ENCODE data around the gene GADL1. TPM values are rescaled to one million over a fixed set of nuclear protein-coding genes. Genes with fewer than 3 reads are reported as not detected.

Gene GADL1
- polyA plus RNA-seq, 4 donors: 0.09 TPM; not detected in 3

DNA sequence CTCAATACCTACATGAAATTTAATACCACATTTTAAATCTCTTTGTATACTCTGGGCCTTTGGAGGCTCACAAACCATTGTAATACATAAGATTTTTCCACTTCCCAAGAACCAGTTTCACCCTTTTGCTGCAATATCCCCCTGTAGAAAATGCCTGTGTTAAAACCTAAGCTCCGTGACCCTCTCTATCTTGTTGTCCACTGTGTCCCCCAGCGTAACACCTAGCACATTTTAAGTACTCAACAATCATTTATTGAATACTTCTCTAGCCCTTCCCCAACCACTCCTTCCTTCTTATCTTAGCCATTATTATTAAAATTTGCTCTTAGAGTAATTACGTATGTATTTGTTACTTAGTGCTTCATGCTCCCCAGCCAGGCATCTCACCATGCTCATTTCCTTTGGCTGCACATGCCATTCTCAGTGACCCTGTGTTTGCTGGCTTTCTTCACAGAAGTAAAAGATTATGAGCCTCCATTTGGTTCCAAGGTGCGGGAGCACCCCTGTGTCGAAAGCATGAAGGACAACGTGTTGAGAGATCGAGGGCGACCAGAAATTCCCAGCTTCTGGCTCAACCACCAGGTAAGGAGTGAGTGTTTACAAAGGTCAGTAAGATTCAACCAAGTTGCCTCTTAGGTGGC, 206.4 kb downstream of the GADL1 start:
- H3K9me3 ChIP-seq (ENCODE audit: control insufficient read depth in 2 of 2, insufficient read depth in 1 of 2, low read depth in 1 of 2, low read length in 1 of 2): no peaks in the 10 kb centered on the region
- no peak for FAIRE-seq
- DNase-seq: no peak
- peak overlapping the region; percentile 65 to 84 (median 76) for H3K27ac ChIP-seq (ENCODE audit: low read depth in 1 of 3, low read length in 2 of 3)
- WGBS, 3 donors: 77 to 91% (median 82%) methylated on average over 8 of the region's 8 CpGs
- peaks cover 6 to 23% (median 10%) of the 10 kb centered on the region in 3 donors for H3K4me1 ChIP-seq (ENCODE audit: control insufficient read depth in 3 of 3, insufficient read depth in 2 of 3, low read depth in 1 of 3, low read length in 2 of 3)
- H3K36me3 ChIP-seq (ENCODE audit: control insufficient read depth in 3 of 3, insufficient read depth in 2 of 3, low read depth in 1 of 3, low read length in 3 of 3): peaks cover 0 to 19% (median 6%) of the 10 kb centered on the region in 3 donors
- no peak overlapping the region for H3K4me3 ChIP-seq (ENCODE audit: low read depth in 1 of 3, low read length in 3 of 3)
- H3K27me3 ChIP-seq (ENCODE audit: control insufficient read depth in 3 of 3, insufficient read depth in 3 of 3, low read length in 3 of 3): no peaks in the 10 kb centered on the region

DNA sequence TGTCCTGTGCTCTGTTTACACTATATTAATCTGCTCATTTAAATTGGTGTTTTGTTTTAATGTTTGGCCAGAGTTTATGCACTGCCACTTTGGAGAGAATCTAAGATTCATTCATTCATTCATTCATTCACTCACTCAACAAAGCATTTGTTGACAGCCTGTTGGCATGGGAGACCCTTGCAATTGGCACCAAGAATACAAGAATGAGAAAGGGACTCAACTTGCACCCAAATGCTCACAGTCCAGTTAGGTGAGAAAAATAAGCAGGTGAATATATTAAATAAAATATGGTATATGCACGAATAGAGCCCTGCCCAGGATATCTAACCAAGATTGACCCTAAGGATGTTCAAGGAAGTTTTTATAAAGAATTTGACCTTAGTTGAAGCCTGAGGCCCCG, 207.7 kb downstream of the GADL1 start:
- Histone ChIP-seq H3K4me3 (ENCODE audit: low read depth in 1 of 3, low read length in 3 of 3) (no peak overlapping the region), H3K4me1 (ENCODE audit: control insufficient read depth in 3 of 3, insufficient read depth in 2 of 3, low read depth in 1 of 3, low read length in 2 of 3) (peaks cover 6 to 26% (median 10%) of the 10 kb centered on the region in 3 donors), H3K36me3 (ENCODE audit: control insufficient read depth in 3 of 3, insufficient read depth in 2 of 3, low read depth in 1 of 3, low read length in 3 of 3) (peaks cover 0 to 22% (median 2%) of the 10 kb centered on the region in 3 donors), H3K27me3 (ENCODE audit: control insufficient read depth in 3 of 3, insufficient read depth in 3 of 3, low read length in 3 of 3) (no peaks in the 10 kb centered on the region), H3K27ac (ENCODE audit: low read depth in 1 of 3, low read length in 2 of 3) (no peak overlapping the region), H3K9me3 (ENCODE audit: control insufficient read depth in 2 of 2, insufficient read depth in 1 of 2, low read depth in 1 of 2, low read length in 1 of 2) (no peaks in the 10 kb centered on the region)
- 46 to 68% (median 64%) methylated on average over 2 of the region's 2 CpGs for WGBS, 3 donors
- DNase-seq (no peak), FAIRE-seq (no peak)

DNA sequence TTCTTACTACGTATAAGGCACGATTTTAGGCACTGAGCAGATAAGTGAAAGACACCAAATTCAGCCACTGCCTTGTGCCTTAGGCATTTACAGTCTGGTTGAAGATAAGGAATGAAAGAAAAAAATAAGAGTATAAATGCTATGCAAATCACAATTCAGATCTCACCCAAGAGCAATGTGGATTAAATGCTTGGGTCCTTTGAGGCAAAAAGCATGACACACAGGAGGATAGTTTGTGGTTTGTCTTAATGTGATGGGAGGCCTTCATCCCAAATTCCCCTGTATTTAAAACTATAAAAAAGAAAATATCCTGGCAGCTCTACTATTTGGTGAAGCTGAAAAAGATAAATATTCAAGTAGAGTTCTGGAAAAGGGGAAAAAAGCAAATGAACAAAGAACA, 208.3 kb downstream of the GADL1 start:
- Histone ChIP-seq H3K27ac (ENCODE audit: low read depth in 1 of 3, low read length in 2 of 3) (no peak overlapping the region), H3K9me3 (ENCODE audit: control insufficient read depth in 2 of 2, insufficient read depth in 1 of 2, low read depth in 1 of 2, low read length in 1 of 2) (no peaks in the 10 kb centered on the region), H3K4me3 (ENCODE audit: low read depth in 1 of 3, low read length in 3 of 3) (no peak overlapping the region), H3K36me3 (ENCODE audit: control insufficient read depth in 3 of 3, insufficient read depth in 2 of 3, low read depth in 1 of 3, low read length in 3 of 3) (peaks cover 0 to 21% (median 2%) of the 10 kb centered on the region in 3 donors), H3K4me1 (ENCODE audit: control insufficient read depth in 3 of 3, insufficient read depth in 2 of 3, low read depth in 1 of 3, low read length in 2 of 3) (peaks cover 6 to 26% (median 10%) of the 10 kb centered on the region in 3 donors), H3K27me3 (ENCODE audit: control insufficient read depth in 3 of 3, insufficient read depth in 3 of 3, low read length in 3 of 3) (no peaks in the 10 kb centered on the region)
- DNase-seq (no peak), FAIRE-seq (no peak)
- WGBS, 3 donors: 93 to 98% (median 97%) methylated on average over 2 of the region's 2 CpGs

DNA sequence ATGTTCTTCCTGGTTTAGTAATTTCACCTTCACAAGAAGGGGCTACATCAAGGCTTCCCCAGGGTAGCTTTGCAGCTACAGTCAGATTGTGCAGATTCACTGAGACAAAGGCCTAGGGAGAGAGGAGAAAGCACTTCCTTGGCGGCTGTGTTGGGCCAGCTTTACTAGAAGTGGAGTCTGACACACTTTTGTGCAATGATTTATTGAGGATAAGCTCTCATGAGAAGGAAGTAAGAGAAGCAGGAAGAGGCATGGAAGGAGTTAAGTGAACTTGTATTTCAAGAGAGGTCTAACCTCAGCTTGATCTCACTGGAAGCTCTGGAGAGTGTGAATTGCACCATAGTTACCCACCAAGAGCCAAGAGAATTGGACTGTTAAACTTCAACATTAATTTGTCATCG, 209.2 kb downstream of the GADL1 start:
- peaks cover 0 to 20% (median 2%) of the 10 kb centered on the region in 3 donors for H3K36me3 ChIP-seq (ENCODE audit: control insufficient read depth in 3 of 3, insufficient read depth in 2 of 3, low read depth in 1 of 3, low read length in 3 of 3)
- H3K4me3 ChIP-seq (ENCODE audit: low read depth in 1 of 3, low read length in 3 of 3): no peak overlapping the region
- H3K27me3 ChIP-seq (ENCODE audit: control insufficient read depth in 3 of 3, insufficient read depth in 3 of 3, low read length in 3 of 3): no peaks in the 10 kb centered on the region
- no peak for FAIRE-seq
- no peaks in the 10 kb centered on the region for H3K9me3 ChIP-seq (ENCODE audit: control insufficient read depth in 2 of 2, insufficient read depth in 1 of 2, low read depth in 1 of 2, low read length in 1 of 2)
- 87 to 95% (median 93%) methylated on average over 2 of the region's 2 CpGs for WGBS, 3 donors
- H3K27ac ChIP-seq (ENCODE audit: low read depth in 1 of 3, low read length in 2 of 3): peak overlapping the region in 1 of 3 donors; percentile 5
- no peak for DNase-seq
- peaks cover 6 to 26% (median 10%) of the 10 kb centered on the region in 3 donors for H3K4me1 ChIP-seq (ENCODE audit: control insufficient read depth in 3 of 3, insufficient read depth in 2 of 3, low read depth in 1 of 3, low read length in 2 of 3)

DNA sequence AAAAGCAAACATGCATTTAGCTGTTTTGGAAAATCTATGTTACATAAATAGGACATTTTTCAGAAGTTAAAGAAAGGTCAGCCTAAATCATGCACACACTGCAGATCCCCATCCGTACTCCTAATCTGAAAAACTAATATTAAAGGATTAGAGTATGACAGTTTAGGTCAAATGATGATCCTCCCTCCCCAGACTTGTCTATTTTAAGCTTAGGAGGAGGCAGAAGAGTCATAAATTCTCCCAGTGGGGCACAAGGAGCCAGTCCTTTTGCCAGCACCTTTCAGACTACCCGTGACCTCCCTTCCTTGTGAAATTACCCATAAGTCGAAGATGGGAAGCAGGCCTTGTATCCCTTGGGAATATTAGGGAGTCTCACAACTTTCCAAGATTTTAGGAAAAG, 210.1 kb downstream of the GADL1 start:
- H3K27ac ChIP-seq (ENCODE audit: low read depth in 1 of 3, low read length in 2 of 3): no peak overlapping the region
- no peaks in the 10 kb centered on the region for H3K9me3 ChIP-seq (ENCODE audit: control insufficient read depth in 2 of 2, insufficient read depth in 1 of 2, low read depth in 1 of 2, low read length in 1 of 2)
- no peak for FAIRE-seq
- peaks cover 6 to 19% (median 10%) of the 10 kb centered on the region in 3 donors for H3K4me1 ChIP-seq (ENCODE audit: control insufficient read depth in 3 of 3, insufficient read depth in 2 of 3, low read depth in 1 of 3, low read length in 2 of 3)
- peaks cover 0 to 24% (median 7%) of the 10 kb centered on the region in 3 donors for H3K36me3 ChIP-seq (ENCODE audit: control insufficient read depth in 3 of 3, insufficient read depth in 2 of 3, low read depth in 1 of 3, low read length in 3 of 3)
- WGBS, 3 donors: 83 to 95% (median 94%) methylated on average over 3 of the region's 3 CpGs
- no peak overlapping the region for H3K4me3 ChIP-seq (ENCODE audit: low read depth in 1 of 3, low read length in 3 of 3)
- DNase-seq: no peak
- H3K27me3 ChIP-seq (ENCODE audit: control insufficient read depth in 3 of 3, insufficient read depth in 3 of 3, low read length in 3 of 3): no peaks in the 10 kb centered on the region

DNA sequence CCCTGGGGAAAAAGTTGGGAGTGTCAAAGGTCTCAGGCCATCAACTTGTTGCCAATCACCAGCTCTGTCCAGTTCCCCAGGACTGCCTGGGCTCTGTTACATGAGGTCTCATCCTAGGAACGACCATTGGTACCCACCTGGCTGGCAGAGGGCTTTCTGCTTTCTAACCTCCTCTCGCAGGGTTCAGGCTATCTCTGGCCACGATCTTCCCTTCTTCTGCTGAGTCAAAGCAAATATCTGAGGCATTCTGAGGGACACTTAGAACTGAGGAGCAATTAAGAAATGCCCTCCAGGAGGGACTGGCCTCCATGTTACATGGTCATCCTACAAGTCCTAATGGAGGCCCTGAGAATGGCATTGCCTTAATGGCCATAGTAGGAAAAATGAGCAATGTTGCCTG, 210.7 kb downstream of the GADL1 start:
- H3K4me3 ChIP-seq (ENCODE audit: low read depth in 1 of 3, low read length in 3 of 3): no peak overlapping the region
- H3K4me1 ChIP-seq (ENCODE audit: control insufficient read depth in 3 of 3, insufficient read depth in 2 of 3, low read depth in 1 of 3, low read length in 2 of 3): peaks cover 4 to 14% (median 10%) of the 10 kb centered on the region in 3 donors
- no peaks in the 10 kb centered on the region for H3K9me3 ChIP-seq (ENCODE audit: control insufficient read depth in 2 of 2, insufficient read depth in 1 of 2, low read depth in 1 of 2, low read length in 1 of 2)
- no peaks in the 10 kb centered on the region for H3K27me3 ChIP-seq (ENCODE audit: control insufficient read depth in 3 of 3, insufficient read depth in 3 of 3, low read length in 3 of 3)
- FAIRE-seq (no peak), DNase-seq (no peak)
- H3K36me3 ChIP-seq (ENCODE audit: control insufficient read depth in 3 of 3, insufficient read depth in 2 of 3, low read depth in 1 of 3, low read length in 3 of 3): peaks cover 3 to 26% (median 11%) of the 10 kb centered on the region in 3 donors
- 84 to 92% (median 85%) methylated on average over 3 of the region's 3 CpGs for WGBS, 3 donors
- no peak overlapping the region for H3K27ac ChIP-seq (ENCODE audit: low read depth in 1 of 3, low read length in 2 of 3)

DNA sequence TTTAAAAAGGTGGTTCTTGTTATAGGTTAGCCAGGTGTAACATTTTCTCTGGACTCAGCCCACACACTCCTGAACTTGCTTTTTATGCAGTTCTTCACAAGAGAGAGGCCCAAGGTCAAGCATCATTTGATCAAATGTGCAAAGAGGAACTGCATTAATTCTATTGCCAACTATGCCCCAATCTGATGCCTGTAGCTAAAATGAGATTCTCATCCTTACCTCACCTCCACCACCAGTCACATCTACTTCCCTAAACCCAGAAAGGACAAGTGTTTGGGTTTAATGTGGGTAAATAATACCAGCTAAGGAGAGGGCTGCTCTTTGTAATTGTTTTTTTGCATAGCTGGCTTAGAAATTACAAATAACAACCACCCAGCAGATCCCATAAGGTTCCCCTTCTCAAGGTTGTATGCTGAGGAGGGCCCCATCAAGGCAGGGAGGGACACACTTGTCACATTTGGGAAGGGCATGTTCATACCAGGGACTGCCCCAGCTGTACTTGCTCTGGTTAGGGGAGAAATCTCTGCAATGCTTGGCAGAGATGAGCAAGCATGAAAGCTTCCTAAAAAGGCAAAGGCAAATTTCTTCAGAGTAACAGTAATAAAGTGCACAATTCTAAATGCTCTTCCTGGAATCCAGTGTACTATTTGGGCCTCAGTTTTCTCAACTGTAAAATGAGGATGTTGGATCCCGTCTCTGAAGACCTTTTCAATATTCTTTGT, 211.9 kb downstream of the GADL1 start:
- WGBS, 3 donors: 61 to 89% (median 73%) methylated on average over 1 of the region's 1 CpG
- H3K27ac ChIP-seq (ENCODE audit: low read depth in 1 of 3, low read length in 2 of 3): peak overlapping the region in 1 of 3 donors; percentile 15
- FAIRE-seq (no peak), DNase-seq (no peak)
- H3K36me3 ChIP-seq (ENCODE audit: control insufficient read depth in 3 of 3, insufficient read depth in 2 of 3, low read depth in 1 of 3, low read length in 3 of 3): peaks cover 3 to 28% (median 12%) of the 10 kb centered on the region in 3 donors
- peaks cover 0 to 4% (median 3%) of the 10 kb centered on the region in 3 donors for H3K4me1 ChIP-seq (ENCODE audit: control insufficient read depth in 3 of 3, insufficient read depth in 2 of 3, low read depth in 1 of 3, low read length in 2 of 3)
- no peaks in the 10 kb centered on the region for H3K27me3 ChIP-seq (ENCODE audit: control insufficient read depth in 3 of 3, insufficient read depth in 3 of 3, low read length in 3 of 3)
- no peaks in the 10 kb centered on the region for H3K9me3 ChIP-seq (ENCODE audit: control insufficient read depth in 2 of 2, insufficient read depth in 1 of 2, low read depth in 1 of 2, low read length in 1 of 2)
- H3K4me3 ChIP-seq (ENCODE audit: low read depth in 1 of 3, low read length in 3 of 3): no peak overlapping the region

DNA sequence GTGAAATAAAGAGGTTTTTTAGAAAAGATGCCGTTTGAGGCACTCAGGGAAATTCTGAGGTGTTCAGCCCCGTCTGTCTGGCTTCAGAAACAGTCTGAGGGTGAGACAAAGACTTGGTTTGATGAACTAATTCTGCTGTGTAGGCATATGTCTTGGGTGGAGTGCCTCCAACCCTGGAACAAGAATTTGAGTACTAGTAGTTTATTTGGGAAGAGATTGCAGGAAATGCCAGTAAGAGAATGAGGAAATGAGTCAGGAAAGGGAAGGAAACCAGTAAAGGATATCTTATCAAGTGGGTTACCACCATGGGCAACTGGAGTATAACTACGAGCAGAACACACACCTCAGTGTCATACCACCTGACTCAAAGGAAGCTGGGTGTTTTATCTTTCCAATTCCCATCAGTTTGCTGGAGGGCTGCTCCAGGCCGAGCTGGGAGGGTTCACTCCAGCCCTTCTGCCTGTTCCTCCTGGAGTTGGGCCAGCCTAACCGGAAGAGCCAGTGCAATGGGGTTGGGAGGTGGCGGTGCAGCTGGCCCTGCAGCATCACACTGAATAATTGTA, 212.7 kb downstream of the GADL1 start:
- H3K4me3 ChIP-seq (ENCODE audit: low read depth in 1 of 3, low read length in 3 of 3): no peak overlapping the region
- peak overlapping the region in 2 of 3 donors; percentile 50 to 69 for H3K27ac ChIP-seq (ENCODE audit: low read depth in 1 of 3, low read length in 2 of 3)
- H3K36me3 ChIP-seq (ENCODE audit: control insufficient read depth in 3 of 3, insufficient read depth in 2 of 3, low read depth in 1 of 3, low read length in 3 of 3): peaks cover 3 to 31% (median 12%) of the 10 kb centered on the region in 3 donors
- peaks cover 0 to 4% (median 3%) of the 10 kb centered on the region in 3 donors for H3K4me1 ChIP-seq (ENCODE audit: control insufficient read depth in 3 of 3, insufficient read depth in 2 of 3, low read depth in 1 of 3, low read length in 2 of 3)
- DNase-seq: no peak
- no peaks in the 10 kb centered on the region for H3K9me3 ChIP-seq (ENCODE audit: control insufficient read depth in 2 of 2, insufficient read depth in 1 of 2, low read depth in 1 of 2, low read length in 1 of 2)
- no peak for FAIRE-seq
- 43 to 75% (median 71%) methylated on average over 6 of the region's 6 CpGs for WGBS, 3 donors
- H3K27me3 ChIP-seq (ENCODE audit: control insufficient read depth in 3 of 3, insufficient read depth in 3 of 3, low read length in 3 of 3): no peaks in the 10 kb centered on the region
